Tibial nerve (tissue), 4 donors: ENCODE results near the gene CORO7. TPM values are rescaled to one million over a fixed set of nuclear protein-coding genes. Genes with fewer than 3 reads are reported as not detected.

Experiments used
- DNase-seq, 2 donors: peaks; one replicate each; pipeline ENCODE4 v3.0.0-alpha.2; 2019; ENCODE audit warnings: low spot score in 2 of 2
- H3K27ac ChIP-seq, 4 donors: fragments of 200-600 bp; sonication (generic) in 3 of 4; one replicate each; pipeline ENCODE4 v1.5.1; 2017 to 2019; ENCODE audit warnings: mild to moderate bottlenecking in 1 of 4
- H3K27me3 ChIP-seq, 2 donors: fragments of 200-600 bp; sonication (generic) in 1 of 2; one replicate each; pipeline versions ENCODE4 v1.5.1 to v1.6.0; 2017 to 2019
- H3K36me3 ChIP-seq, 3 donors: fragments of 200-600 bp; sonication (generic); one replicate each; pipeline ENCODE4 v1.5.1; 2018 to 2019
- H3K4me1 ChIP-seq, 4 donors: fragments of 200-600 bp; sonication (generic) in 3 of 4; one replicate each; pipeline ENCODE4 v1.5.1; 2017 to 2019
- H3K4me3 ChIP-seq, 4 donors: fragments of 200-600 bp; sonication (generic) in 3 of 4; one replicate each; pipeline ENCODE4 v1.5.1; 2017 to 2019; ENCODE audit warnings: mild to moderate bottlenecking in 1 of 4, moderate library complexity in 1 of 4
- H3K9me3 ChIP-seq, 4 donors: fragments of 200-600 bp; sonication (generic) in 3 of 4; one replicate each; pipeline ENCODE4 v1.5.1; 2017 to 2019
- CTCF ChIP-seq, 5 experiments: fragments of 200-600 bp in 3 of 5; fragments of 450-650 bp in 2 of 5; sonication (generic) in 3 of 5; IDR thresholded peaks; one replicate each; pipeline ENCODE4 v1.5.1; 2016 to 2019; ENCODE audit warnings: antibody characterized with exemption in 5 of 5, mild to moderate bottlenecking in 3 of 5, moderate library complexity in 2 of 5
- EP300 ChIP-seq, 2 donors: sonication (generic); formaldehyde crosslinking; IDR thresholded peaks; one replicate each; pipeline ENCODE4 v1.6.1; 2017; ENCODE audit warnings: antibody characterized with exemption in 2 of 2, mild to moderate bottlenecking in 1 of 2
- POLR2A ChIP-seq, 2 donors: fragments of 450-650 bp; IDR thresholded peaks; one replicate each; pipeline ENCODE4 v1.6.1; 2017; ENCODE audit warnings: antibody characterized with exemption in 2 of 2, mild to moderate bottlenecking in 2 of 2, moderate library complexity in 2 of 2
- WGBS, 2 donors: methylation state at CpG; one replicate each; pipeline ENCODE4 v1.1.5; 2018; 5-methylcytosine and 5-hydroxymethylcytosine counted together
- total RNA-seq, 4 donors: library from RNA; depleted of rRNA; stranded (reverse); fragments of >200 nt; gene quantifications; one replicate each; pipeline ENCODE4 v1.1.0, GENCODE V29; 2016

CORO7 gene
- total RNA-seq, 4 donors from 2014 or later = 27.8 to 77.4 (median 52.1) TPM

- no peak for TF ChIP-seq EP300 (IDR thresholded peaks at IDR 0.05)
- TF ChIP-seq POLR2A (IDR thresholded peaks at IDR 0.05) = no peak
- no peak for TF ChIP-seq CTCF (IDR thresholded peaks at IDR 0.05)
- 71 to 73% methylated on average over 15 to 21 of the region's 26 CpGs for WGBS, 2 donors
- H3K27ac ChIP-seq = peak overlapping the region in 2 of 4 donors; percentile 26 to 71
- no peaks in the 10 kb centered on the region for H3K27me3 ChIP-seq
- no peaks in the 10 kb centered on the region for H3K9me3 ChIP-seq
- H3K4me3 ChIP-seq = no peak overlapping the region
- peaks cover 0 to 53% (median 0%) of the 10 kb centered on the region in 3 donors for H3K36me3 ChIP-seq
- no peak for DNase-seq
- peaks cover 0 to 97% (median 50%) of the 10 kb centered on the region in 4 donors for H3K4me1 ChIP-seq
Measured at GRCh38 chr16:4380119-4381063, 36.0 kb downstream of the CORO7 start.

GRCh38 chr16:4378999-4379690 is 37.3 kb downstream of the CORO7 start:
- H3K27ac ChIP-seq = peak overlapping the region; percentile 20 to 95 (median 88)
- H3K27me3 ChIP-seq = no peaks in the 10 kb centered on the region
- 83 to 89% methylated on average over 5 to 16 of the region's 21 CpGs for WGBS, 2 donors
- H3K9me3 ChIP-seq = no peaks in the 10 kb centered on the region
- H3K36me3 ChIP-seq = peaks cover 0 to 42% (median 0%) of the 10 kb centered on the region in 3 donors
- no peak overlapping the region for H3K4me3 ChIP-seq
- H3K4me1 ChIP-seq = peaks cover 0 to 97% (median 52%) of the 10 kb centered on the region in 4 donors
- no peak for TF ChIP-seq POLR2A (IDR thresholded peaks at IDR 0.05)
- TF ChIP-seq CTCF (IDR thresholded peaks at IDR 0.05) = no peak
- no peak for TF ChIP-seq EP300 (IDR thresholded peaks at IDR 0.05)
- DNase-seq = no peak

GRCh38 chr16:4378161-4378666 is 38.2 kb downstream of the CORO7 start:
- no peak for TF ChIP-seq CTCF (IDR thresholded peaks at IDR 0.05)
- no peak for TF ChIP-seq EP300 (IDR thresholded peaks at IDR 0.05)
- no peak for TF ChIP-seq POLR2A (IDR thresholded peaks at IDR 0.05)
- Histone ChIP-seq H3K4me1 (peaks cover 0 to 97% (median 56%) of the 10 kb centered on the region in 4 donors), H3K36me3 (peaks cover 0 to 33% (median 0%) of the 10 kb centered on the region in 3 donors), H3K4me3 (no peak overlapping the region), H3K27ac (peak overlapping the region; percentile 20 to 95 (median 88)), H3K27me3 (no peaks in the 10 kb centered on the region), H3K9me3 (no peaks in the 10 kb centered on the region)
- 58 to 69% methylated on average over 14 of the region's 15 CpGs for WGBS, 2 donors
- no peak for DNase-seq

- 34 to 64% methylated on average over 11 to 12 of the region's 12 CpGs for WGBS, 2 donors
- no peak for DNase-seq
- H3K27me3 ChIP-seq = no peaks in the 10 kb centered on the region
- H3K36me3 ChIP-seq = peaks cover 0 to 27% (median 0%) of the 10 kb centered on the region in 3 donors
- H3K4me3 ChIP-seq = no peak overlapping the region
- peak overlapping the region; percentile 81 to 95 (median 89) for H3K27ac ChIP-seq
- TF ChIP-seq CTCF (IDR thresholded peaks at IDR 0.05) (no peak), EP300 (IDR thresholded peaks at IDR 0.05) (no peak), POLR2A (IDR thresholded peaks at IDR 0.05) (no peak)
- peaks cover 0 to 97% (median 61%) of the 10 kb centered on the region in 4 donors for H3K4me1 ChIP-seq
- no peaks in the 10 kb centered on the region for H3K9me3 ChIP-seq
Measured at GRCh38 chr16:4377573-4378154, 38.7 kb downstream of the CORO7 start.
